ENCODE data around the gene RPL28. TPM values are rescaled to one million over a fixed set of nuclear protein-coding genes. Genes with fewer than 3 reads are reported as not detected.

Gene RPL28
- total and polyA plus RNA-seq, 2 of the 13 experiments (the other 11 are each of a cell fraction or from before 2014, with no cell fraction given), result 105 to 420 TPM

DNA sequence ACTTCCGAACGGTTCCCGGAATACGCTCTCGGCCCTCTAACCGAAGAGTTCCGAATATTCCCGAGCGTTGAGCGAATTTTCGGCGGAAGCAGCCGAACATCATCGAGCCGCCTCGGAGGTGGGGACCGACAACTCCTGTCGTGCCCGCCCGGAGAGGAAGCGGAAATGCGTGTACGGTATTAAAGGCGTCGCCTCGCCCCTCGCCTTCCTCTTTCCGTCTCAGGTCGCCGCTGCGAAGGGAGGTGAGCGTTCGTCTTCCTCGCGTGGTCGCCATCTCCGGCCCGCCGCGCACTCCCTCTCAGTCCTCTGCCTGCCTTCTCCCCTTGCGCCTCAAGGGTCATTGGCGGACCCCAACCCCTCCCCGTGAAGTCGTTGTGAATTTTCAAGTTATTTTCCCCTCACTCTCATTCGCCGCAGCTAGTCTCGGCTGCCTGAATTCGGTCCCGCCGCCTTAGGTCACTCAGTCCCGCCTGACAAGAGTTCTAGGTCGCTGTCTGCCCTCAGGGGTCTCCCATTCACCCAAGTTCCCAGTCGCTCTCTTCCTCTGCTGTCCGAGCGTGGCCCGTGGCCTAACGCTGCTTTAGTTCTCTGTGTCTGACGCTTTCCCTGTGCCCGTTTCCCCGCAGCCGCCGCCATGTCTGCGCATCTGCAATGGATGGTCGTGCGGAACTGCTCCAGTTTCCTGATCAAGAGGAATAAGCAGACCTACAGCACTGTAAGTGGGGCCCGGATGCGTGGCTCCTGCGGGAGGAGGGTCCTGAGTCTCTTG is at the start of gene RPL28 (continued):
- no peak for TF ChIP-seq ZNF484 (CRISPR knock-in tag; IDR thresholded peaks at IDR 0.05; ENCODE audit: borderline replicate concordance, low read depth)
- peak; percentile 37; the same call in 1 of the 2 replicates for TF ChIP-seq TARDBP (CRISPR knock-in tag; IDR thresholded peaks at IDR 0.05)
- peak; percentile 85 for TF ChIP-seq ZFX (CRISPR knock-in tag; IDR thresholded peaks at IDR 0.05; ENCODE audit: low read depth)
- TF ChIP-seq, protein P1, sequence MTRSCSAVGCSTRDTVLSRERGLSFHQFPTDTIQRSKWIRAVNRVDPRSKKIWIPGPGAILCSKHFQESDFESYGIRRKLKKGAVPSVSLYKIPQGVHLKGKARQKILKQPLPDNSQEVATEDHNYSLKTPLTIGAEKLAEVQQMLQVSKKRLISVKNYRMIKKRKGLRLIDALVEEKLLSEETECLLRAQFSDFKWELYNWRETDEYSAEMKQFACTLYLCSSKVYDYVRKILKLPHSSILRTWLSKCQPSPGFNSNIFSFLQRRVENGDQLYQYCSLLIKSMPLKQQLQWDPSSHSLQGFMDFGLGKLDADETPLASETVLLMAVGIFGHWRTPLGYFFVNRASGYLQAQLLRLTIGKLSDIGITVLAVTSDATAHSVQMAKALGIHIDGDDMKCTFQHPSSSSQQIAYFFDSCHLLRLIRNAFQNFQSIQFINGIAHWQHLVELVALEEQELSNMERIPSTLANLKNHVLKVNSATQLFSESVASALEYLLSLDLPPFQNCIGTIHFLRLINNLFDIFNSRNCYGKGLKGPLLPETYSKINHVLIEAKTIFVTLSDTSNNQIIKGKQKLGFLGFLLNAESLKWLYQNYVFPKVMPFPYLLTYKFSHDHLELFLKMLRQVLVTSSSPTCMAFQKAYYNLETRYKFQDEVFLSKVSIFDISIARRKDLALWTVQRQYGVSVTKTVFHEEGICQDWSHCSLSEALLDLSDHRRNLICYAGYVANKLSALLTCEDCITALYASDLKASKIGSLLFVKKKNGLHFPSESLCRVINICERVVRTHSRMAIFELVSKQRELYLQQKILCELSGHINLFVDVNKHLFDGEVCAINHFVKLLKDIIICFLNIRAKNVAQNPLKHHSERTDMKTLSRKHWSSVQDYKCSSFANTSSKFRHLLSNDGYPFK (CRISPR knock-in tag; IDR thresholded peaks at IDR 0.05; ENCODE audit: borderline replicate concordance), result peak; percentile 80; the same call in 1 of the 2 replicates
- TF ChIP-seq, protein P2, sequence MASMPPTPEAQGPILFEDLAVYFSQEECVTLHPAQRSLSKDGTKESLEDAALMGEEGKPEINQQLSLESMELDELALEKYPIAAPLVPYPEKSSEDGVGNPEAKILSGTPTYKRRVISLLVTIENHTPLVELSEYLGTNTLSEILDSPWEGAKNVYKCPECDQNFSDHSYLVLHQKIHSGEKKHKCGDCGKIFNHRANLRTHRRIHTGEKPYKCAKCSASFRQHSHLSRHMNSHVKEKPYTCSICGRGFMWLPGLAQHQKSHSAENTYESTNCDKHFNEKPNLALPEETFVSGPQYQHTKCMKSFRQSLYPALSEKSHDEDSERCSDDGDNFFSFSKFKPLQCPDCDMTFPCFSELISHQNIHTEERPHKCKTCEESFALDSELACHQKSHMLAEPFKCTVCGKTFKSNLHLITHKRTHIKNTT (CRISPR knock-in tag; IDR thresholded peaks at IDR 0.05), result 0 out of 2 replicates have a peak, but pooled peaks have one; percentile 58
- no peak for TF ChIP-seq FOXA1 (IDR thresholded peaks at IDR 0.05)
- TF ChIP-seq FOXA1 (CRISPR knock-in tag; IDR thresholded peaks at IDR 0.05), result no peak
- peak; percentile 68; the same call in 1 of the 2 replicates for TF ChIP-seq ZNF749 (CRISPR knock-in tag; IDR thresholded peaks at IDR 0.05; ENCODE audit: borderline replicate concordance)
- no peak for TF ChIP-seq MTF2 (CRISPR knock-in tag; IDR thresholded peaks at IDR 0.05; ENCODE audit: borderline replicate concordance)
- TF ChIP-seq CBX1 (IDR thresholded peaks at IDR 0.05; ENCODE audit: low read depth), result peak; percentile 87
- TF ChIP-seq ZNF615 (CRISPR knock-in tag; IDR thresholded peaks at IDR 0.05; ENCODE audit: borderline replicate concordance), result no peak
- TF ChIP-seq LCORL (IDR thresholded peaks at IDR 0.05), result no peak
- 0 out of 2 replicates have a peak, but pooled peaks have one; percentile 22 for TF ChIP-seq LCORL (CRISPR knock-in tag; IDR thresholded peaks at IDR 0.05)
- TF ChIP-seq NR2F6 (IDR thresholded peaks at IDR 0.05), result no peak
- peak; percentile 39; the same call in 1 of the 2 replicates for TF ChIP-seq NR2F6 (CRISPR knock-in tag; IDR thresholded peaks at IDR 0.05)
- peak; percentile 76 for TF ChIP-seq PHF8 (CRISPR knock-in tag; IDR thresholded peaks at IDR 0.05)
- peak; percentile 42 for TF ChIP-seq ZNF501 (CRISPR knock-in tag; IDR thresholded peaks at IDR 0.05)
- TF ChIP-seq RFXANK (CRISPR knock-in tag; IDR thresholded peaks at IDR 0.05), result no peak
- no peak for TF ChIP-seq ZNF44 (CRISPR knock-in tag; IDR thresholded peaks at IDR 0.05)
- TF ChIP-seq POLR2A (IDR thresholded peaks at IDR 0.05; ENCODE audit: insufficient read depth in 1 of 2, low read depth in 2 of 2, low read length in 2 of 2), result peak; percentile 99 to 100
- TF ChIP-seq FOXO1 (CRISPR knock-in tag; IDR thresholded peaks at IDR 0.05), result 0 out of 2 replicates have a peak, but pooled peaks have one; percentile 11
- peak; percentile 90 for TF ChIP-seq THAP11 (CRISPR knock-in tag; IDR thresholded peaks at IDR 0.05)
- TF ChIP-seq, protein P3, sequence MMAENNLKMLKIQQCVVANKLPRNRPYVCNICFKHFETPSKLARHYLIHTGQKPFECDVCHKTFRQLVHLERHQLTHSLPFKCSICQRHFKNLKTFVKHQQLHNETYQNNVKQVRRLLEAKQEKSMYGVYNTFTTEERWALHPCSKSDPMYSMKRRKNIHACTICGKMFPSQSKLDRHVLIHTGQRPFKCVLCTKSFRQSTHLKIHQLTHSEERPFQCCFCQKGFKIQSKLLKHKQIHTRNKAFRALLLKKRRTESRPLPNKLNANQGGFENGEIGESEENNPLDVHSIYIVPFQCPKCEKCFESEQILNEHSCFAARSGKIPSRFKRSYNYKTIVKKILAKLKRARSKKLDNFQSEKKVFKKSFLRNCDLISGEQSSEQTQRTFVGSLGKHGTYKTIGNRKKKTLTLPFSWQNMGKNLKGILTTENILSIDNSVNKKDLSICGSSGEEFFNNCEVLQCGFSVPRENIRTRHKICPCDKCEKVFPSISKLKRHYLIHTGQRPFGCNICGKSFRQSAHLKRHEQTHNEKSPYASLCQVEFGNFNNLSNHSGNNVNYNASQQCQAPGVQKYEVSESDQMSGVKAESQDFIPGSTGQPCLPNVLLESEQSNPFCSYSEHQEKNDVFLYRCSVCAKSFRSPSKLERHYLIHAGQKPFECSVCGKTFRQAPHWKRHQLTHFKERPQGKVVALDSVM (CRISPR knock-in tag; IDR thresholded peaks at IDR 0.05), result no peak; the same call in 1 of the 2 replicates
- TF ChIP-seq, protein P4, sequence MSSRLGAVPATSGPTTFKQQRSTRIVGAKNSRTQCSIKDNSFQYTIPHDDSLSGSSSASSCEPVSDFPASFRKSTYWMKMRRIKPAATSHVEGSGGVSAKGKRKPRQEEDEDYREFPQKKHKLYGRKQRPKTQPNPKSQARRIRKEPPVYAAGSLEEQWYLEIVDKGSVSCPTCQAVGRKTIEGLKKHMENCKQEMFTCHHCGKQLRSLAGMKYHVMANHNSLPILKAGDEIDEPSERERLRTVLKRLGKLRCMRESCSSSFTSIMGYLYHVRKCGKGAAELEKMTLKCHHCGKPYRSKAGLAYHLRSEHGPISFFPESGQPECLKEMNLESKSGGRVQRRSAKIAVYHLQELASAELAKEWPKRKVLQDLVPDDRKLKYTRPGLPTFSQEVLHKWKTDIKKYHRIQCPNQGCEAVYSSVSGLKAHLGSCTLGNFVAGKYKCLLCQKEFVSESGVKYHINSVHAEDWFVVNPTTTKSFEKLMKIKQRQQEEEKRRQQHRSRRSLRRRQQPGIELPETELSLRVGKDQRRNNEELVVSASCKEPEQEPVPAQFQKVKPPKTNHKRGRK (CRISPR knock-in tag; IDR thresholded peaks at IDR 0.05), result peak; percentile 47; the same call in 1 of the 2 replicates
- peak; percentile 39 for TF ChIP-seq YEATS4 (CRISPR knock-in tag; IDR thresholded peaks at IDR 0.05; ENCODE audit: borderline replicate concordance)

Measured in HepG2 (cell line).